ENCODE data around the gene HADH. TPM values are rescaled to one million over a fixed set of nuclear protein-coding genes. Genes with fewer than 3 reads are reported as not detected.

Gene HADH
- total RNA-seq, 1 donor from 2014 or later: 127 TPM

GRCh38 chr4:108055787-108056186 lies 66.1 kb downstream of the HADH start:
- DNase-seq (ENCODE audit: low spot score): no peak
- no peak for ATAC-seq

GRCh38 chr4:108056418-108056817 lies 66.7 kb downstream of the HADH start:
- ATAC-seq (no peak), DNase-seq (ENCODE audit: low spot score) (no peak)

GRCh38 chr4:108058685-108059440 lies 69.2 kb downstream of the HADH start:
- ATAC-seq (no peak), DNase-seq (ENCODE audit: low spot score) (no peak)

- peak; percentile 81 for ATAC-seq
- no peak for DNase-seq (ENCODE audit: low spot score)
Observed at GRCh38 chr4:108060164-108060563, 70.5 kb downstream of the HADH start.

GRCh38 chr4:108060686-108061321 lies 71.1 kb downstream of the HADH start:
- ATAC-seq (no peak), DNase-seq (ENCODE audit: low spot score) (no peak)

GRCh38 chr4:108068442-108068841 lies 78.8 kb downstream of the HADH start:
- DNase-seq (ENCODE audit: low spot score) (no peak), ATAC-seq (no peak)

GRCh38 chr4:108070775-108071174 lies 81.1 kb downstream of the HADH start:
- ATAC-seq: no peak

GRCh38 chr4:108072300-108072699 lies 82.6 kb downstream of the HADH start:
- DNase-seq (ENCODE audit: low spot score) (no peak), ATAC-seq (no peak)

More at GRCh38 chr4:108070775-108071174, 81.1 kb downstream of the HADH start:
- no peak for DNase-seq (ENCODE audit: low spot score)

- no peak for ATAC-seq
- DNase-seq (ENCODE audit: low spot score): no peak
Observed at GRCh38 chr4:108078024-108078733, 88.5 kb downstream of the HADH start.

- ATAC-seq (no peak), DNase-seq (ENCODE audit: low spot score) (no peak)
Observed at GRCh38 chr4:108080747-108081146, 91.1 kb downstream of the HADH start.

GRCh38 chr4:108081256-108081655 lies 91.6 kb downstream of the HADH start:
- DNase-seq (ENCODE audit: low spot score) (no peak), ATAC-seq (no peak)

Other genes with a start within 250 kb of the HADH start
- 15.6 TPM for gene SGMS2, start 165.0 kb upstream of the HADH start, total RNA-seq
- 4.0 TPM for gene CYP2U1, start 58.3 kb upstream of the HADH start, total RNA-seq
- gene LEF1, start 179.0 kb downstream of the HADH start, total RNA-seq: 0.73 TPM